Transverse colon (tissue), 4 donors: ENCODE results near the gene ZP3. TPM values are rescaled to one million over a fixed set of nuclear protein-coding genes. Genes with fewer than 3 reads are reported as not detected.
A peak's percentile ranks its signal among the peaks of the same experiment; 100 is the strongest.

Experiments used
- DNase-seq: peaks from one replicate; pipeline ENCODE4 v3.0.0-alpha.2; 2019
- H3K27ac ChIP-seq, 4 donors: fragments of 200-600 bp; sonication (generic); 2 replicates each; pipeline ENCODE4 v1.5.1; 2016 to 2018; ENCODE audit warnings: inconsistent platforms in 4 of 4
- H3K27me3 ChIP-seq: fragments of 200-600 bp; sonication (generic); 2 replicates; pipeline ENCODE4 v1.5.1; 2017; ENCODE audit warnings: inconsistent platforms
- H3K36me3 ChIP-seq, 4 donors: fragments of 200-600 bp; sonication (generic); 2 replicates each; pipeline ENCODE4 v1.5.1; 2017 to 2019; ENCODE audit warnings: inconsistent platforms in 4 of 4
- H3K4me1 ChIP-seq, 4 donors: fragments of 200-600 bp; sonication (generic); 2 replicates each; pipeline ENCODE4 v1.5.1; 2017 to 2020; ENCODE audit warnings: inconsistent platforms in 4 of 4
- H3K4me3 ChIP-seq, 4 donors: fragments of 200-600 bp; sonication (generic); 1 replicate in 1 of 4; 2 replicates in 3 of 4; pipeline versions ENCODE4 v1.5.1 to v1.6.1; 2017 to 2019; ENCODE audit warnings: inconsistent platforms in 4 of 4
- H3K9me3 ChIP-seq, 2 donors: fragments of 200-600 bp; sonication (generic); 2 replicates each; pipeline ENCODE4 v1.5.1; 2017 to 2019; ENCODE audit warnings: inconsistent platforms in 2 of 2
- CTCF ChIP-seq, 5 experiments: fragments of 200-600 bp in 3 of 5; fragments of 450-650 bp in 2 of 5; sonication (generic) in 3 of 5; IDR thresholded peaks; 1 replicate in 2 of 5; 2 replicates in 3 of 5; pipeline ENCODE4 v1.5.1; 2016 to 2017; ENCODE audit warnings: antibody characterized with exemption in 5 of 5, inconsistent platforms in 3 of 5, mild to moderate bottlenecking in 2 of 5, moderate library complexity in 1 of 5
- EP300 ChIP-seq: sonication (generic); formaldehyde crosslinking; IDR thresholded peaks from one replicate; pipeline ENCODE4 v1.6.1; 2017; ENCODE audit warnings: antibody characterized with exemption, low read depth
- POLR2A ChIP-seq: fragments of 450-650 bp; IDR thresholded peaks from one replicate; pipeline ENCODE4 v1.6.1; 2016; ENCODE audit warnings: antibody characterized with exemption, mild to moderate bottlenecking, moderate library complexity
- POLR2AphosphoS5 ChIP-seq, 3 donors: sonication (generic); formaldehyde crosslinking; IDR thresholded peaks; one replicate each; pipeline ENCODE4 v1.6.1; 2016; ENCODE audit warnings: antibody characterized with exemption in 3 of 3
- WGBS, 2 donors: methylation state at CpG; one replicate each; pipeline ENCODE4 v1.1.5; 2018; ENCODE audit warnings: low coverage in 1 of 2; 5-methylcytosine and 5-hydroxymethylcytosine counted together
- in situ Hi-C, 4 donors: fragments of 200-750 bp; cut with MboI; loops; one replicate each; pipeline versions ENCODE4 v1.15.0 to v1.15.1; 2017; ENCODE audit warnings: low sequenced_read_pairs in 3 of 4, low pct_ligation_motif_present in 1 of 4, low pct_unique_long_range_greater_than_20kb in 1 of 4
- intact Hi-C: fragments of 100-400 bp; cut with DNase I; formaldehyde crosslinking; loops from one replicate; pipeline ENCODE4 v1.15.1; 2023; ENCODE audit warnings: low total_unique reads
- total RNA-seq, 4 donors: library from RNA; depleted of rRNA; stranded (reverse); fragments of >200 nt; gene quantifications; one replicate each; pipeline ENCODE4 v1.1.0, GENCODE V29; 2016

Gene ZP3
- total RNA-seq, 4 donors from 2014 or later: 3.0 to 3.4 TPM; not detected in 2

DNA sequence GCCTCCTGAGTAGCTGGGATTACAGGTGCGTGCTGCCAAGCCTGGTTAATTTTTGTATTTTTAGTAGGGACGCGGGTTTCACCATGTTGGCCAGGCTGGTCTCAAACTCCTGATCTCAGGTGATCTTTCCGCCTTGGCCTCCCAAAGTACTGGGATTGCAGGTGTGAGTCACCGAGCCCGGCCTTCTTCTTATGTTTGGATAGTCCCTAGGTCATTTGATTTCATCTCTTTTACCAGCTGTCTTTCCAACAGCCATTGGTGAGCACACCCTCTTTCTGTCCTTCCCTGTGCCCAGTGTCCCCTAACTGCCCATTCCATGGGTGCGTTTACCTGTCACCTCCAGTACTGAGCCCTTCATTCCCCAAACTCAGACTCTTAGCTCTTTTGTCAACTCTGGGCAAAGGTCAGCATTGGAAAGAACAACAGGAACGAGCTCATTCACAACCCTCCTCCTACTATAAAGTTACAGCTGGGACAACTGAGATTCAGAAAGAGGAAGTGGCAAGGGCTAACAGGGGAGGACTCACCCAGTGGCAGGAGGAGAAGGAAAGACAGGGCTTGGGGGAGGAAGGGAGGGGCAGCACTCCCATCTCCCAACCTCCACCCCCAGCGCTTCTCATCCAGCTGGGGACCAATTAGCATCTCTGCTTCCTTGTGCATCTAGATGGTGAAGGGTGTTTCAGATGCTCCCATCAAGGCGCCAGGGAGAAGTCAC is 20.8 kb upstream of the ZP3 start:
- intact Hi-C loops: no loop called here
- Histone ChIP-seq H3K4me1 (peaks cover 0 to 18% (median 12%) of the 10 kb centered on the region in 4 donors), H3K27me3 (no peaks in the 10 kb centered on the region), H3K9me3 (no peaks in the 10 kb centered on the region), H3K36me3 (no peaks in the 10 kb centered on the region), H3K27ac (peak overlapping the region; percentile 66 to 79 (median 77)), H3K4me3 (no peak overlapping the region)
- 63% methylated on average over 10 of the region's 10 CpGs; no CpG with 5 or more reads in 1 of the 2 donors for WGBS, 2 donors
- peak; percentile 54 for DNase-seq
- no peak for TF ChIP-seq POLR2A
- TF ChIP-seq POLR2AphosphoS5 (IDR thresholded peaks at IDR 0.05): no peak
- TF ChIP-seq EP300: no peak
- TF ChIP-seq CTCF (IDR thresholded peaks at IDR 0.05): no peak
- in situ Hi-C loops: no loop called here

DNA sequence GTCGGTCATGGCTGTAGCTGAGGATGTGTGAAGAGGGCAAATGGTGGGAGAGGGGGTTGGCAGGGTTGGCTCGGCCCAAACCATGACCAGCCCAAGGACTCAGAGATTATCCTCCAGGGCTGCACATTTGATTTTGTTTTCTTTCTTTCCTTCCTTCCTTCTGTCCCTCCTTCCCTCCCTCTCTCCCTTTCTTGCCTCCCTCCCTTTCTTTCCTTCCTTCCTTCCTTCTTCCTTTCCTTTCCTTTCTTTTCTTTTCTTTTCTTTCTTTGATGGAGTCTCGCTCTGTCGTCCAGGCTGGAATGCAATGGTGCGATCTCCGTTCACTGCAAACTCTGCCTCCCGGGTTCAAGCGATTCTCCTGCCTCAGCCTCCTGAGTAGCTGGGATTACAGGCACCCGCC is 19.0 kb upstream of the ZP3 start:
- no peak for DNase-seq
- intact Hi-C loops: no loop called here
- H3K4me3 ChIP-seq: no peak overlapping the region
- TF ChIP-seq POLR2A: no peak
- in situ Hi-C loops: no loop called here
- no peaks in the 10 kb centered on the region for H3K27me3 ChIP-seq
- WGBS, 2 donors: 88 to 96% methylated on average over 3 to 9 of the region's 9 CpGs
- no peaks in the 10 kb centered on the region for H3K36me3 ChIP-seq
- H3K27ac ChIP-seq: no peak overlapping the region
- H3K4me1 ChIP-seq: peaks cover 0 to 18% (median 12%) of the 10 kb centered on the region in 4 donors
- H3K9me3 ChIP-seq: no peaks in the 10 kb centered on the region

DNA sequence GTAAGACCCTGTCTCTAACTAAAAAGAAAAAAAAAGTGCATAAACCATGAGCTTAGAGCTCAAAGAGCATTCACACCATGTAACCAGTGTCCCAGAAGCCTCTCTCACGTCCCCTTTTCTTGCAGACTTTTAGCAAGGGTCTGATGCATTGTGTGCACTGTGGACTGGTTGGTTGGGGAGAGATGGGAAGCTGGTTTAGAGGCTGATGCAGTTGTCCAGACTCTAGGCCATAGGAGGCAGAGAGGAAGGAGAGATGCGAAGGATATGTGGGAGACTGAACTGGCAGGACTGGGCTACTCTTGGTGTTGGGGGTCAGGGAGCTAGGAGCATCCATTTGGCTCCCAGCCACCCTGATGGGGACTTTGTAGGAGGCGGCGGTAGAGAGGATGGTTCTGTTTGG is 17.0 kb upstream of the ZP3 start:
- in situ Hi-C loops: no loop called here
- intact Hi-C loops: no loop called here
- H3K27me3 ChIP-seq: no peaks in the 10 kb centered on the region
- DNase-seq: no peak
- no peak overlapping the region for H3K4me3 ChIP-seq
- no peaks in the 10 kb centered on the region for H3K9me3 ChIP-seq
- TF ChIP-seq POLR2A (no peak), POLR2AphosphoS5 (IDR thresholded peaks at IDR 0.05) (no peak), EP300 (no peak), CTCF (IDR thresholded peaks at IDR 0.05) (no peak)
- peaks cover 0 to 18% (median 12%) of the 10 kb centered on the region in 4 donors for H3K4me1 ChIP-seq
- 93% methylated on average over 4 of the region's 4 CpGs; no CpG with 5 or more reads in 1 of the 2 donors for WGBS, 2 donors
- H3K27ac ChIP-seq: no peak overlapping the region
- H3K36me3 ChIP-seq: no peaks in the 10 kb centered on the region

GRCh38 chr7:76408121-76408560 is 16.6 kb upstream of the ZP3 start:
- TF ChIP-seq CTCF (IDR thresholded peaks at IDR 0.05): no peak
- TF ChIP-seq POLR2AphosphoS5 (IDR thresholded peaks at IDR 0.05): no peak
- TF ChIP-seq POLR2A: no peak
- TF ChIP-seq EP300: no peak
- no peaks in the 10 kb centered on the region for H3K36me3 ChIP-seq
- intact Hi-C loops: no loop called here

More at GRCh38 chr7:76408121-76408560, 16.6 kb upstream of the ZP3 start:
- Histone ChIP-seq H3K27ac (no peak overlapping the region), H3K27me3 (no peaks in the 10 kb centered on the region), H3K4me1 (peaks cover 0 to 17% (median 12%) of the 10 kb centered on the region in 4 donors), H3K9me3 (no peaks in the 10 kb centered on the region), H3K4me3 (no peak overlapping the region)
- DNase-seq: no peak
- in situ Hi-C loops: no loop called here
